Neural progenitor cell (in vitro differentiated cells): ENCODE measurements around the gene SLAMF6. TPM values are rescaled to one million over a fixed set of nuclear protein-coding genes. Genes with fewer than 3 reads are reported as not detected.

Experiments
- DNase-seq: peaks from one replicate; pipeline ENCODE4 v3.0.0-alpha.2; 2016; ENCODE audit warnings: low spot score
- H2AFZ ChIP-seq: fragments of 200-600 bp; sonication (generic); replicated peaks from 2 replicates; pipeline ENCODE4 v1.6.1; 2016; ENCODE audit warnings: antibody characterized with exemption
- H3F3A ChIP-seq: fragments of 200-600 bp; sonication (generic); 2 replicates; pipeline ENCODE4 v1.6.1; 2016; ENCODE audit warnings: antibody characterized with exemption, low read depth
- H3K27ac ChIP-seq: fragments of 200-600 bp; sonication (generic); 2 replicates; pipeline ENCODE4 v1.5.1; 2016; ENCODE audit warnings: mild to moderate bottlenecking
- H3K27me3 ChIP-seq: fragments of 200-600 bp; sonication (generic); 2 replicates; pipeline ENCODE4 v1.6.1; 2016; ENCODE audit warnings: mild to moderate bottlenecking, moderate library complexity
- H3K36me3 ChIP-seq: fragments of 200-600 bp; sonication (generic); 2 replicates; pipeline ENCODE4 v1.5.1; 2016
- H3K4me1 ChIP-seq: fragments of 200-600 bp; sonication (generic); 2 replicates; pipeline ENCODE4 v1.6.1; 2016; ENCODE audit warnings: mixed run types
- H3K4me2 ChIP-seq: fragments of 200-600 bp; sonication (generic); 2 replicates; pipeline ENCODE4 v1.6.1; 2016
- H3K4me3 ChIP-seq: fragments of 200-600 bp; sonication (generic); 2 replicates; pipeline ENCODE4 v1.5.1; 2016
- H3K79me2 ChIP-seq: fragments of 200-600 bp; sonication (generic); 2 replicates; pipeline ENCODE4 v1.6.1; 2016; ENCODE audit warnings: low read depth
- H3K9ac ChIP-seq: fragments of 200-600 bp; sonication (generic); 2 replicates; pipeline ENCODE4 v1.6.1; 2016
- H3K9me3 ChIP-seq: fragments of 200-600 bp; sonication (generic); 2 replicates; pipeline ENCODE4 v1.5.1; 2016; ENCODE audit warnings: low read depth
- H4K20me1 ChIP-seq: fragments of 200-600 bp; sonication (generic); 2 replicates; pipeline ENCODE4 v1.6.1; 2016; ENCODE audit warnings: low read depth
- H3K27ac Mint-ChIP-seq: 3 replicates; pipeline ENCODE4 v1.8.0; 2021; ENCODE audit warnings: mixed read lengths
- H3K27me3 Mint-ChIP-seq: 2 replicates; pipeline ENCODE4 v1.8.0; 2022; ENCODE audit warnings: low read depth, mild to moderate bottlenecking, inconsistent platforms, moderate library complexity, mixed read lengths; ENCODE audit not compliant: insufficient read depth
- H3K36me3 Mint-ChIP-seq: 3 replicates; pipeline ENCODE4 v1.8.0; 2021; ENCODE audit warnings: mixed read lengths
- H3K4me1 Mint-ChIP-seq: 3 replicates; pipeline ENCODE4 v1.8.0; 2021; ENCODE audit warnings: mixed read lengths
- H3K4me3 Mint-ChIP-seq: 3 replicates; pipeline ENCODE4 v1.8.0; 2021; ENCODE audit warnings: mild to moderate bottlenecking, moderate library complexity, mixed read lengths
- H3K9me3 Mint-ChIP-seq: 3 replicates; pipeline ENCODE4 v1.8.0; 2020; ENCODE audit warnings: mixed read lengths
- CTCF ChIP-seq: fragments of 200-600 bp; sonication (generic); IDR thresholded peaks from 2 replicates; pipeline ENCODE4 v1.5.1; 2017; ENCODE audit warnings: antibody characterized with exemption, mild to moderate bottlenecking
- EZH2 ChIP-seq: fragments of 200-600 bp; sonication (generic); IDR thresholded peaks from 2 replicates; pipeline ENCODE4 v1.6.1; 2017; ENCODE audit warnings: antibody characterized with exemption, mild to moderate bottlenecking, moderate library complexity
- EZH2phosphoT487 ChIP-seq: fragments of 200-600 bp; sonication (generic); IDR thresholded peaks from 2 replicates; pipeline ENCODE4 v1.6.1; 2017; ENCODE audit warnings: antibody characterized with exemption
- total RNA-seq: library from RNA; depleted of rRNA; stranded (reverse); fragments of >200 nt; gene quantifications from 2 replicates; pipeline ENCODE4 v1.2.3, GENCODE V29; 2015; ENCODE audit warnings: low replicate concordance

The SLAMF6 gene
- total RNA-seq, 1 donor from 2014 or later: not detected

- no peak for DNase-seq
- no peaks in the 10 kb centered on the region for H3K9me3 Mint-ChIP-seq
- H3K4me1 Mint-ChIP-seq: no peaks in the 10 kb centered on the region
- Histone ChIP-seq H3K27me3 (no peaks in the 10 kb centered on the region), H2AFZ (no peak overlapping the region), H3K4me1 (no peaks in the 10 kb centered on the region), H3K4me3 (no peak overlapping the region), H4K20me1 (no peaks in the 10 kb centered on the region), H3K79me2 (no peaks in the 10 kb centered on the region), H3K27ac (no peak overlapping the region), H3K4me2 (no peak overlapping the region), H3K9ac (no peak overlapping the region), H3K9me3 (no peaks in the 10 kb centered on the region), H3K36me3 (no peaks in the 10 kb centered on the region), H3F3A (no peaks in the 10 kb centered on the region)
- no peaks in the 10 kb centered on the region for H3K27me3 Mint-ChIP-seq
- no peak overlapping the region for H3K4me3 Mint-ChIP-seq
- no peak overlapping the region for H3K27ac Mint-ChIP-seq
- TF ChIP-seq CTCF (no peak), EZH2phosphoT487 (no peak), EZH2 (no peak)
- H3K36me3 Mint-ChIP-seq: no peaks in the 10 kb centered on the region
Measured at GRCh38 chr1:160546942-160547341, 23.9 kb upstream of the SLAMF6 start.

- Mint-ChIP-seq H3K9me3 (no peaks in the 10 kb centered on the region), H3K36me3 (no peaks in the 10 kb centered on the region), H3K27ac (no peak overlapping the region), H3K27me3 (no peaks in the 10 kb centered on the region), H3K4me1 (no peaks in the 10 kb centered on the region), H3K4me3 (no peak overlapping the region)
- no peaks in the 10 kb centered on the region for H3K4me1 ChIP-seq
- DNase-seq: peak; percentile 33
- no peaks in the 10 kb centered on the region for H3K36me3 ChIP-seq
- no peaks in the 10 kb centered on the region for H3K27me3 ChIP-seq
- no peaks in the 10 kb centered on the region for H3F3A ChIP-seq
- no peak overlapping the region for H3K9ac ChIP-seq
- H3K79me2 ChIP-seq: no peaks in the 10 kb centered on the region
- no peaks in the 10 kb centered on the region for H3K9me3 ChIP-seq
- no peaks in the 10 kb centered on the region for H4K20me1 ChIP-seq
- no peak overlapping the region for H3K27ac ChIP-seq
- TF ChIP-seq EZH2 (no peak), CTCF (peak; percentile 57)
- H3K4me3 ChIP-seq: no peak overlapping the region
- no peak overlapping the region for H3K4me2 ChIP-seq
- peak overlapping the region; percentile 22 for H2AFZ ChIP-seq
Measured at GRCh38 chr1:160544647-160545046, 21.6 kb upstream of the SLAMF6 start.

GRCh38 chr1:160542303-160542945 lies 19.4 kb upstream of the SLAMF6 start:
- Histone ChIP-seq H3F3A (no peaks in the 10 kb centered on the region), H3K27me3 (no peaks in the 10 kb centered on the region), H3K79me2 (no peaks in the 10 kb centered on the region), H3K4me2 (no peak overlapping the region), H3K36me3 (no peaks in the 10 kb centered on the region), H3K4me1 (no peaks in the 10 kb centered on the region), H3K4me3 (no peak overlapping the region), H3K9me3 (no peaks in the 10 kb centered on the region), H4K20me1 (no peaks in the 10 kb centered on the region), H2AFZ (no peak overlapping the region), H3K27ac (no peak overlapping the region), H3K9ac (no peak overlapping the region)
- Mint-ChIP-seq H3K9me3 (no peaks in the 10 kb centered on the region), H3K4me1 (no peaks in the 10 kb centered on the region), H3K4me3 (no peak overlapping the region), H3K27ac (no peak overlapping the region), H3K36me3 (no peaks in the 10 kb centered on the region), H3K27me3 (no peaks in the 10 kb centered on the region)
- no peak for DNase-seq
- TF ChIP-seq CTCF (no peak), EZH2 (no peak), EZH2phosphoT487 (no peak)
